Omental fat pad (tissue), 4 donors: ENCODE measurements around the gene CCR3. TPM values are rescaled to one million over a fixed set of nuclear protein-coding genes. Genes with fewer than 3 reads are reported as not detected.

ENCODE experiments used
- ATAC-seq: fragments of 150-250 bp; one replicate; pipeline ENCODE4 v1.9.1; 2016; ENCODE audit warnings: mild to moderate bottlenecking, moderate library complexity; ENCODE audit not compliant: low FRiP score
- DNase-seq: peaks from one replicate; pipeline ENCODE4 v3.0.0-alpha.2; 2019; ENCODE audit warnings: low spot score
- CTCF ChIP-seq, 3 donors: fragments of 450-650 bp; IDR thresholded peaks; one replicate each; pipeline ENCODE4 v1.5.1; 2016 to 2017; ENCODE audit warnings: antibody characterized with exemption in 3 of 3, mild to moderate bottlenecking in 3 of 3, moderate library complexity in 2 of 3
- total RNA-seq, 4 donors: library from RNA; depleted of rRNA; stranded (reverse); fragments of >200 nt; gene quantifications; one replicate each; pipeline ENCODE4 v1.1.0, GENCODE V29; 2016

Gene CCR3
- total RNA-seq, 4 donors from 2014 or later: 0.37 TPM; not detected in 3

GRCh38 chr3:46233194-46233593 lies 9.1 kb upstream of the CCR3 start:
- ATAC-seq (no peak), DNase-seq (no peak)
- TF ChIP-seq CTCF (IDR thresholded peaks at IDR 0.05): no peak

GRCh38 chr3:46235425-46235824 lies 6.8 kb upstream of the CCR3 start:
- no peak for DNase-seq
- no peak for ATAC-seq
- TF ChIP-seq CTCF (IDR thresholded peaks at IDR 0.05): no peak

GRCh38 chr3:46236294-46237054 lies 5.8 kb upstream of the CCR3 start:
- no peak for DNase-seq
- ATAC-seq: no peak
- TF ChIP-seq CTCF (IDR thresholded peaks at IDR 0.05): no peak

- no peak for TF ChIP-seq CTCF (IDR thresholded peaks at IDR 0.05)
- ATAC-seq (no peak), DNase-seq (no peak)
Measured at GRCh38 chr3:46238386-46238785, 3.9 kb upstream of the CCR3 start.

GRCh38 chr3:46239301-46239938 lies 2.8 kb upstream of the CCR3 start:
- ATAC-seq: no peak
- no peak for TF ChIP-seq CTCF (IDR thresholded peaks at IDR 0.05)

GRCh38 chr3:46239952-46240351 lies 2.3 kb upstream of the CCR3 start:
- TF ChIP-seq CTCF (IDR thresholded peaks at IDR 0.05): no peak
- ATAC-seq (no peak), DNase-seq (no peak)

More at GRCh38 chr3:46239301-46239938, 2.8 kb upstream of the CCR3 start:
- DNase-seq: no peak

- DNase-seq: no peak
- no peak for TF ChIP-seq CTCF (IDR thresholded peaks at IDR 0.05)
- no peak for ATAC-seq
Measured at GRCh38 chr3:46243560-46243959, 1.3 kb downstream of the CCR3 start.
